ENCODE results near the gene HSD17B14. TPM values are rescaled to one million over a fixed set of nuclear protein-coding genes. Genes with fewer than 3 reads are reported as not detected.

The HSD17B14 gene
- total RNA-seq, 1 experiment from 2014 or later: 27.8 TPM

DNA sequence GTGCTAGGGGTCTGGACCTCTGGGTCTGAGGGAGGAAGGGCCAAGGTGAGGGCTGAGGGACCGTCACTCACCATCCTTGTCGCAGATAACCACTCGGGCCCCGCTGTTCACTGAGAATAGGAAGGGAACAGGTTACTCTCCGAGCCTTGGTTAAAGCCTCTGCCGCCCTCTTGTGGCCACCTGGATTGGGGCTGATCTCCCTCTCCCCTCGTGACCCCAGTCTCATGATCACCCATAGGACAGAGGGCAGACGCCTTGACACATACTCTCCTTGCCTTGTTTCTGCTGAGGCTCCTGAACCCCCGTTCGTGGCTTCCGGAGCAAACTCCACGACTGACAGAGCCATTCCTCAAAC, 580 bp downstream of the HSD17B14 start:
- peak; percentile 93 to 97 for TF ChIP-seq CTCF (IDR thresholded peaks at IDR 0.05; ENCODE audit: insufficient read depth in 1 of 2, low read depth in 1 of 2, low read length in 1 of 2, severe bottlenecking in 1 of 2, unreplicated experiment in 1 of 2)
- no peaks in the 10 kb centered on the region for H3K27me3 Mint-ChIP-seq (ENCODE audit: insufficient read depth, unreplicated experiment)
- no peaks in the 10 kb centered on the region for H3K27me3 ChIP-seq (replicated peaks; ENCODE audit: control insufficient read depth, insufficient read depth, low read length)
- DNase-seq: peak; percentile 97
- H3K4me3 ChIP-seq (ENCODE audit: low read depth, low read length): peak overlapping the region; percentile 63
- CTCF ChIA-PET: interaction anchor here (0.5 to 2.0 kb wide), 8 partner anchors 9 to 251 kb away, joined by 3 to 30 read pairs (median 4); no protein-coding TSS in a partner anchor
- H3K9me3 ChIP-seq: no peaks in the 10 kb centered on the region
- no peaks in the 10 kb centered on the region for H3K9me3 Mint-ChIP-seq (ENCODE audit: unreplicated experiment)
- H3K36me3 Mint-ChIP-seq (ENCODE audit: insufficient read depth, unreplicated experiment): peaks cover 13% of the 10 kb centered on the region
- POLR2A ChIA-PET: interaction anchor here (0.5 to 0.8 kb wide), 4 partner anchors 11 to 57 kb away, joined by 3 to 7 read pairs (median 4); no protein-coding TSS in a partner anchor
- H3K4me1 Mint-ChIP-seq (ENCODE audit: low read depth, unreplicated experiment): no peaks in the 10 kb centered on the region
- peaks cover 4% of the 10 kb centered on the region for H3K36me3 ChIP-seq (ENCODE audit: control insufficient read depth, insufficient read depth, low read length)
- peak overlapping the region; percentile 92 for H3K4me3 Mint-ChIP-seq (ENCODE audit: unreplicated experiment)
- peaks cover 4% of the 10 kb centered on the region for H3K4me1 ChIP-seq
- H3K27ac Mint-ChIP-seq (ENCODE audit: unreplicated experiment): peak overlapping the region; percentile 90
- intact Hi-C loops (cut with micrococcal nuclease; ENCODE audit: unreplicated experiment): loop anchor here (1.0 to 5.0 kb wide), 4 partner anchors 23 to 198 kb away; partner anchors contain the start of gene DBP
- no TSS peak for BruUV-seq (replicated peaks)

DNA sequence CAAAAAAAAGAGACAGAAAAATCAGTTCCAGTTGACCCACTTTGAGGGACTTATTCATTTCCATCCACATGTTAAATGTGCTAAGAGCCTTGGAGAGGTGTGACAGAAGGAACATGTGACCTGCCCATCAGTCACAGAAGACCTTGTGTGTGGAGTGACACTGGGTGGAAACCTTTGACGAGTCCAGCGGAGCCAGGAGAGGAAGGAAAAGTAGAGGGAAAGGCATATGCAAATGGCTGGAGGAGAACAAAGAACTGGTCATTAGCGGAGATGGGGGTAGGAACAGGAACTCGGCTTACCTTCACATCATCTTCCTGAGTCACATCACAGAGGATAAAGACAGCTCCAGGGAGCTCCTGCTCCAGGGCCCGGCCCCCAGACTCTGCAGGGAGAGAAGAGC, 2.3 kb downstream of the HSD17B14 start:
- peaks cover 9% of the 10 kb centered on the region for H3K4me1 Mint-ChIP-seq (ENCODE audit: low read depth, unreplicated experiment)
- peaks cover 20% of the 10 kb centered on the region for H3K36me3 Mint-ChIP-seq (ENCODE audit: insufficient read depth, unreplicated experiment)
- Histone ChIP-seq H3K36me3 (ENCODE audit: control insufficient read depth, insufficient read depth, low read length) (peaks cover 4% of the 10 kb centered on the region), H3K4me1 (peaks cover 13% of the 10 kb centered on the region), H3K4me3 (ENCODE audit: low read depth, low read length) (no peak overlapping the region), H3K9me3 (no peaks in the 10 kb centered on the region), H3K27me3 (replicated peaks; ENCODE audit: control insufficient read depth, insufficient read depth, low read length) (no peaks in the 10 kb centered on the region)
- no peak for TF ChIP-seq CTCF (IDR thresholded peaks at IDR 0.05; ENCODE audit: insufficient read depth in 1 of 2, low read depth in 1 of 2, low read length in 1 of 2, severe bottlenecking in 1 of 2, unreplicated experiment in 1 of 2)
- H3K4me3 Mint-ChIP-seq (ENCODE audit: unreplicated experiment): no peak overlapping the region
- no peaks in the 10 kb centered on the region for H3K9me3 Mint-ChIP-seq (ENCODE audit: unreplicated experiment)
- no peak for DNase-seq
- ChIA-PET POLR2A (interaction anchor here (0.5 kb wide), 1 partner anchor 55 kb away, joined by 3 read pairs; no protein-coding TSS in a partner anchor), CTCF (interaction anchor here (1.4 to 2.6 kb wide), 2 partner anchors 9 to 39 kb away, joined by 4 to 7 read pairs; no protein-coding TSS in a partner anchor)
- H3K27me3 Mint-ChIP-seq (ENCODE audit: insufficient read depth, unreplicated experiment): no peaks in the 10 kb centered on the region
- H3K27ac Mint-ChIP-seq (ENCODE audit: unreplicated experiment): no peak overlapping the region
- BruUV-seq (replicated peaks): no TSS peak
- intact Hi-C loops (cut with micrococcal nuclease; ENCODE audit: unreplicated experiment): no loop called here

DNA sequence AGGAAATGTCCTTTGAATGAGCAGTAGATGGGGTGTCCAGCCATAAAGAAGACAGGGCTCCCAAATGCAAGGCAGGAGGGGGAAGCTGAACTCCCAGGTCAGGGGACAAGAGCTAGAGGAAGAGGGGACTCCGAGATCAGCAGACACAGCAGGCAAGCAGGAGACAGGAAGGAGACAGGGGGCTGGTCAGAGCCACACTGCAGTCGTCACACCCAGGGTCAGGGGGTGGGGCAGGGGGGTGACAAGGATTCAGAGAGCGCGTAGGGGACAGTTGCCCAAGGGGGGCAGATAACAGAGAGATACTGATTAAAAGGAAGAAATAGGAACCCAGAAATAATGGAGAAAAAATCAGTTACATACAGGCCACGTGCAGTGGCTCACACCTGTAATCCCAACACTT, 3.2 kb downstream of the HSD17B14 start:
- H3K4me3 Mint-ChIP-seq (ENCODE audit: unreplicated experiment): no peak overlapping the region
- Histone ChIP-seq H3K9me3 (no peaks in the 10 kb centered on the region), H3K27me3 (replicated peaks; ENCODE audit: control insufficient read depth, insufficient read depth, low read length) (no peaks in the 10 kb centered on the region), H3K36me3 (ENCODE audit: control insufficient read depth, insufficient read depth, low read length) (peaks cover 4% of the 10 kb centered on the region), H3K4me1 (peaks cover 13% of the 10 kb centered on the region), H3K4me3 (ENCODE audit: low read depth, low read length) (no peak overlapping the region)
- intact Hi-C loops (cut with micrococcal nuclease; ENCODE audit: unreplicated experiment): no loop called here
- H3K9me3 Mint-ChIP-seq (ENCODE audit: unreplicated experiment): no peaks in the 10 kb centered on the region
- no peak overlapping the region for H3K27ac Mint-ChIP-seq (ENCODE audit: unreplicated experiment)
- DNase-seq: no peak
- peaks cover 9% of the 10 kb centered on the region for H3K4me1 Mint-ChIP-seq (ENCODE audit: low read depth, unreplicated experiment)
- H3K36me3 Mint-ChIP-seq (ENCODE audit: insufficient read depth, unreplicated experiment): peaks cover 20% of the 10 kb centered on the region
- no peak for TF ChIP-seq CTCF (IDR thresholded peaks at IDR 0.05; ENCODE audit: insufficient read depth in 1 of 2, low read depth in 1 of 2, low read length in 1 of 2, severe bottlenecking in 1 of 2, unreplicated experiment in 1 of 2)
- no TSS peak for BruUV-seq (replicated peaks)
- ChIA-PET POLR2A (no interaction called here), CTCF (interaction anchor here (1.4 to 2.6 kb wide), 2 partner anchors 10 to 38 kb away, joined by 4 to 7 read pairs; no protein-coding TSS in a partner anchor)
- no peaks in the 10 kb centered on the region for H3K27me3 Mint-ChIP-seq (ENCODE audit: insufficient read depth, unreplicated experiment)
